MG63 (cell line): ENCODE measurements around the gene CATSPER4. TPM values are rescaled to one million over a fixed set of nuclear protein-coding genes. Genes with fewer than 3 reads are reported as not detected.

ENCODE experiments used
- total RNA-seq: library from RNA; depleted of rRNA; stranded (reverse); fragments of >200 nt; shearing (Covaris generic); gene quantifications from 2 replicates; pipeline ENCODE4 v1.2.3, GENCODE V29; 2014; ENCODE audit warnings: low replicate concordance; rRNA removed

CATSPER4 gene
- total RNA-seq, 1 experiment from 2014 or later, result not detected

Other genes starting within 250 kb of the CATSPER4 start
- gene PAFAH2, start 192.5 kb upstream of the CATSPER4 start, total RNA-seq, result 3.3 and 4.5 TPM in 2 replicates
- gene EXTL1, start 168.8 kb upstream of the CATSPER4 start, total RNA-seq, result not detected in 2 replicates
- gene SLC30A2, start 144.5 kb upstream of the CATSPER4 start, total RNA-seq, result not detected in 2 replicates
- gene TRIM63, start 123.0 kb upstream of the CATSPER4 start, total RNA-seq, result not detected in 2 replicates
- gene PDIK1L, start 78.8 kb upstream of the CATSPER4 start, total RNA-seq, result 2.4 and 10.4 TPM in 2 replicates
- 0.07 TPM in 1 of 2 replicates, not detected in the other for gene FAM110D, start 31.5 kb upstream of the CATSPER4 start, total RNA-seq
- not detected in 2 replicates for gene C1orf232, start 21.6 kb upstream of the CATSPER4 start, total RNA-seq
- gene ZNF593, start 20.7 kb upstream of the CATSPER4 start, total RNA-seq, result 27.8 and 45.7 TPM in 2 replicates
- not detected in 2 replicates for gene ZNF593OS, start 18.8 kb upstream of the CATSPER4 start, total RNA-seq
- not detected in 2 replicates for gene CNKSR1, start 13.1 kb upstream of the CATSPER4 start, total RNA-seq
- 13.3 and 13.9 TPM in 2 replicates for gene CEP85, start 43.6 kb downstream of the CATSPER4 start, total RNA-seq
- 20.2 and 22.3 TPM in 2 replicates for gene SH3BGRL3, start 89.5 kb downstream of the CATSPER4 start, total RNA-seq
- gene UBXN11, start 116.0 kb downstream of the CATSPER4 start, total RNA-seq, result 3.9 and 6.1 TPM in 2 replicates
- gene CD52, start 127.4 kb downstream of the CATSPER4 start, total RNA-seq, result not detected in 2 replicates
- gene CRYBG2, start 163.5 kb downstream of the CATSPER4 start, total RNA-seq, result not detected in 2 replicates
- not detected in 2 replicates for gene ZNF683, start 182.1 kb downstream of the CATSPER4 start, total RNA-seq
- gene LIN28A, start 220.2 kb downstream of the CATSPER4 start, total RNA-seq, result not detected in 2 replicates
- gene DHDDS, start 241.7 kb downstream of the CATSPER4 start, total RNA-seq, result 28.8 and 37.8 TPM in 2 replicates